Gastroesophageal sphincter (tissue), 4 donors: Measurements from ENCODE around the gene EXOC3L4. TPM values are rescaled to one million over a fixed set of nuclear protein-coding genes. Genes with fewer than 3 reads are reported as not detected.

Source experiments
- ATAC-seq: fragments of 150-250 bp; one replicate; pipeline ENCODE4 v1.9.1; 2016; ENCODE audit warnings: mild to moderate bottlenecking, moderate library complexity
- H3K27ac ChIP-seq, 4 donors: fragments of 200-600 bp; sonication (generic) in 3 of 4; 1 replicate in 3 of 4; 2 replicates in 1 of 4; pipeline ENCODE4 v1.5.1; 2016 to 2019
- H3K27me3 ChIP-seq: fragments of 200-600 bp; sonication (generic); one replicate; pipeline ENCODE4 v1.5.1; 2019
- H3K36me3 ChIP-seq, 2 donors: fragments of 200-600 bp; sonication (generic); one replicate each; pipeline ENCODE4 v1.5.1; 2019; ENCODE audit warnings: control low read depth in 1 of 2
- H3K4me1 ChIP-seq, 3 donors: fragments of 200-600 bp; sonication (generic); 1 replicate in 2 of 3; 2 replicates in 1 of 3; pipeline ENCODE4 v1.5.1; 2016 to 2019; ENCODE audit warnings: control low read depth in 2 of 3
- H3K4me3 ChIP-seq, 2 donors: fragments of 200-600 bp; sonication (generic); one replicate each; pipeline ENCODE4 v1.5.1; 2019; ENCODE audit warnings: mild to moderate bottlenecking in 1 of 2, moderate library complexity in 1 of 2
- H3K9me3 ChIP-seq, 3 donors: fragments of 200-600 bp; sonication (generic); one replicate each; pipeline ENCODE4 v1.5.1; 2017 to 2019; ENCODE audit warnings: control low read depth in 2 of 3
- CTCF ChIP-seq, 4 experiments: fragments of 200-600 bp in 2 of 4; fragments of 450-650 bp in 2 of 4; sonication (generic) in 1 of 4; IDR thresholded peaks; one replicate each; pipeline ENCODE4 v1.5.1; 2017 to 2019; ENCODE audit warnings: antibody characterized with exemption in 4 of 4, mild to moderate bottlenecking in 2 of 4, moderate library complexity in 2 of 4
- EP300 ChIP-seq: sonication (generic); formaldehyde crosslinking; IDR thresholded peaks from one replicate; pipeline ENCODE4 v1.6.1; 2017; ENCODE audit warnings: antibody characterized with exemption, mild to moderate bottlenecking
- POLR2A ChIP-seq, 2 donors: fragments of 450-650 bp; IDR thresholded peaks; one replicate each; pipeline ENCODE4 v1.6.1; 2017; ENCODE audit warnings: antibody characterized with exemption in 2 of 2, mild to moderate bottlenecking in 2 of 2, moderate library complexity in 1 of 2
- POLR2AphosphoS5 ChIP-seq: sonication (generic); formaldehyde crosslinking; IDR thresholded peaks from one replicate; pipeline ENCODE4 v1.6.1; 2017; ENCODE audit warnings: antibody characterized with exemption
- WGBS, 2 donors: methylation state at CpG; one replicate each; pipeline ENCODE4 v1.1.5; 2018; ENCODE audit warnings: low coverage in 1 of 2; 5-methylcytosine and 5-hydroxymethylcytosine counted together
- total RNA-seq, 4 donors: library from RNA; depleted of rRNA; stranded (reverse); fragments of >200 nt; gene quantifications; one replicate each; pipeline ENCODE4 v1.1.0, GENCODE V29; 2016

EXOC3L4 gene
- total RNA-seq, 4 donors from 2014 or later, result 0.40 to 3.6 (median 0.45) TPM; not detected in 1

- Histone ChIP-seq H3K4me3 (peak overlapping the region; percentile 67 to 78), H3K27me3 (no peaks in the 10 kb centered on the region), H3K36me3 (no peaks in the 10 kb centered on the region), H3K4me1 (peaks cover 0 to 80% (median 31%) of the 10 kb centered on the region in 3 donors), H3K27ac (peak overlapping the region in 3 of 4 donors; percentile 90 to 99 (median 94)), H3K9me3 (no peaks in the 10 kb centered on the region)
- 43 to 58% methylated on average over 5 to 8 of the region's 8 CpGs for WGBS, 2 donors
- TF ChIP-seq EP300 (no peak), CTCF (IDR thresholded peaks at IDR 0.05) (no peak), POLR2A (IDR thresholded peaks at IDR 0.05) (no peak), POLR2AphosphoS5 (no peak)
- ATAC-seq, result no peak
These were observed 38.8 kb upstream of the EXOC3L4 start for GRCh38 chr14:103055695-103056094.

- Histone ChIP-seq H3K36me3 (no peaks in the 10 kb centered on the region), H3K27ac (peak overlapping the region; percentile 54 to 99 (median 92)), H3K4me3 (peak overlapping the region; percentile 67 to 78), H3K4me1 (peaks cover 0 to 72% (median 31%) of the 10 kb centered on the region in 3 donors), H3K9me3 (no peaks in the 10 kb centered on the region), H3K27me3 (no peaks in the 10 kb centered on the region)
- WGBS, 2 donors, result 0 to 1% methylated on average over 7 to 23 of the region's 50 CpGs
- ATAC-seq, result peak; percentile 7
- no peak for TF ChIP-seq CTCF (IDR thresholded peaks at IDR 0.05)
- no peak for TF ChIP-seq EP300
- no peak for TF ChIP-seq POLR2AphosphoS5
- no peak for TF ChIP-seq POLR2A (IDR thresholded peaks at IDR 0.05)
These were observed 38.0 kb upstream of the EXOC3L4 start for GRCh38 chr14:103056322-103057027.

GRCh38 chr14:103057028-103057371 is 37.5 kb upstream of the EXOC3L4 start:
- Histone ChIP-seq H3K36me3 (no peaks in the 10 kb centered on the region), H3K4me1 (peaks cover 0 to 67% (median 31%) of the 10 kb centered on the region in 3 donors), H3K4me3 (peak overlapping the region; percentile 67 to 78), H3K27ac (peak overlapping the region; percentile 54 to 99 (median 92)), H3K27me3 (no peaks in the 10 kb centered on the region), H3K9me3 (no peaks in the 10 kb centered on the region)
- ATAC-seq, result peak; percentile 14
- TF ChIP-seq POLR2AphosphoS5 (no peak), CTCF (IDR thresholded peaks at IDR 0.05) (no peak), EP300 (no peak), POLR2A (IDR thresholded peaks at IDR 0.05) (no peak)
- WGBS, 2 donors, result no CpG with 5 or more reads among the region's 53 CpGs

- ATAC-seq, result peak; percentile 98
- no CpG with 5 or more reads among the region's 113 CpGs for WGBS, 2 donors
- Histone ChIP-seq H3K4me3 (peak within 1 kb of the TSS; percentile 67 to 78), H3K27ac (peak within 1 kb of the TSS; percentile 54 to 99 (median 92)), H3K9me3 (no peaks in the 10 kb centered on the region), H3K27me3 (no peaks in the 10 kb centered on the region), H3K36me3 (no peaks in the 10 kb centered on the region), H3K4me1 (peaks cover 0 to 61% (median 31%) of the 10 kb centered on the region in 3 donors)
- TF ChIP-seq CTCF (IDR thresholded peaks at IDR 0.05) (peak in 1 of 4 experiments; percentile 10), POLR2AphosphoS5 (peak; percentile 38), EP300 (no peak), POLR2A (IDR thresholded peaks at IDR 0.05) (peak in 1 of 2 donors; percentile 39)
These were observed 37.0 kb upstream of the EXOC3L4 start, which contains the start of gene CDC42BPB for GRCh38 chr14:103057372-103058163. TSS of gene CDC42BPB (minus strand) at chr14:103057549. CDS start at chr14:103057173, 376 bp downstream.
